Common myeloid progenitor, CD34-positive (primary cell): ENCODE data around the gene ARHGEF33.
"Not testable (repeated sequence)": the region's sequence is repeated elsewhere in the genome, so short reads cannot be mapped to it uniquely, and the experiment has no call there.

ENCODE experiments used
- CTCF ChIA-PET: fragments of 350-600 bp; sonication (Branson Sonifier 250); formaldehyde crosslinking; loops from one replicate; lab custom pipeline; 2021; ENCODE audit warnings: antibody characterized with exemption; lab: Charles Lee
- POLR2A ChIA-PET: fragments of 350-600 bp; sonication (Branson Sonifier 250); formaldehyde crosslinking; loops from one replicate; lab custom pipeline; 2021; ENCODE audit warnings: antibody characterized with exemption; lab: Charles Lee
- DNase-seq, 3 donors: peaks; one replicate each; pipeline versions ENCODE4 v3.0.0 to v3.0.0-alpha.2; 2013
- H3K27ac ChIP-seq, 2 experiments: 1 replicate in 1 of 2; 2 replicates in 1 of 2; pipeline ENCODE4 v1.7.0; 2013; ENCODE audit warnings: inconsistent platforms in 2 of 2, low read length in 2 of 2, mild to moderate bottlenecking in 2 of 2, low read depth in 1 of 2, moderate library complexity in 1 of 2; ENCODE audit not compliant: severe bottlenecking in 2 of 2, insufficient read depth in 1 of 2, poor library complexity in 1 of 2
- H3K27me3 ChIP-seq, 5 experiments: replicated peaks in 2 of 5; 1 replicate in 3 of 5; 2 replicates in 2 of 5; pipeline versions ENCODE4 v1.6.1 to v1.7.0; 2013; ENCODE audit warnings: low read length in 4 of 5, mild to moderate bottlenecking in 2 of 5, moderate library complexity in 2 of 5, inconsistent platforms in 1 of 5; ENCODE audit not compliant: insufficient read depth in 5 of 5, control insufficient read depth in 4 of 5
- H3K36me3 ChIP-seq, 4 experiments: 1 replicate in 2 of 4; 2 replicates in 2 of 4; pipeline versions ENCODE4 v1.6.1 to v1.7.0; 2013; ENCODE audit warnings: low read length in 3 of 4, control low read depth in 1 of 4, mild to moderate bottlenecking in 1 of 4; ENCODE audit not compliant: control insufficient read depth in 4 of 4, insufficient read depth in 4 of 4
- H3K4me1 ChIP-seq, 4 experiments: 1 replicate in 3 of 4; 2 replicates in 1 of 4; pipeline versions ENCODE4 v1.6.1 to v1.7.1; 2013; ENCODE audit warnings: low read length in 3 of 4, mild to moderate bottlenecking in 3 of 4, control low read depth in 1 of 4, inconsistent platforms in 1 of 4, moderate library complexity in 1 of 4; ENCODE audit not compliant: control insufficient read depth in 4 of 4, insufficient read depth in 4 of 4; ENCODE audit errors: control extremely low read depth in 1 of 4
- H3K4me3 ChIP-seq, 7 experiments: 1 replicate in 4 of 7; 2 replicates in 3 of 7; pipeline versions ENCODE4 v1.5.1 to v1.7.0; 2013; ENCODE audit warnings: mild to moderate bottlenecking in 7 of 7, low read length in 6 of 7, moderate library complexity in 6 of 7, inconsistent platforms in 2 of 7, low read depth in 2 of 7, control low read depth in 1 of 7; ENCODE audit not compliant: insufficient read depth in 4 of 7, control insufficient read depth in 1 of 7; ENCODE audit errors: extremely low read depth in 1 of 7
- H3K9me3 ChIP-seq, 5 experiments: 1 replicate in 4 of 5; 2 replicates in 1 of 5; pipeline versions ENCODE4 v1.6.1 to v1.7.1; 2013; ENCODE audit warnings: low read length in 4 of 5, mild to moderate bottlenecking in 2 of 5, inconsistent platforms in 1 of 5, low read depth in 1 of 5, moderate library complexity in 1 of 5; ENCODE audit not compliant: control insufficient read depth in 4 of 5, insufficient read depth in 2 of 5; ENCODE audit errors: control extremely low read depth in 1 of 5
- WGBS: methylation state at CpG from one replicate; pipeline ENCODE4 v1.1.5; 2013; ENCODE audit not compliant: insufficient coverage; 5-methylcytosine and 5-hydroxymethylcytosine counted together

ARHGEF33 gene

GRCh38 chr2:38930600-38930999, 40.9 kb downstream of the ARHGEF33 start:
- DNase-seq = no peak

GRCh38 chr2:38932586-38932985, 42.9 kb downstream of the ARHGEF33 start:
- no peaks in the 10 kb centered on the region for H3K27me3 ChIP-seq
- H3K27ac ChIP-seq = no peak overlapping the region
- H3K4me3 ChIP-seq = no peak overlapping the region
- no CpG with 5 or more reads among the region's 1 CpG for WGBS
- POLR2A ChIA-PET = no interaction called here
- no peak for DNase-seq
- CTCF ChIA-PET = interaction anchor here (1.6 kb wide), 1 partner anchor 15 kb away, joined by 8 read pairs; no protein-coding TSS in a partner anchor
- no peaks in the 10 kb centered on the region for H3K36me3 ChIP-seq
- no peaks in the 10 kb centered on the region for H3K4me1 ChIP-seq
- H3K9me3 ChIP-seq = no peaks in the 10 kb centered on the region

More at GRCh38 chr2:38930600-38930999, 40.9 kb downstream of the ARHGEF33 start:
- no peaks in the 10 kb centered on the region for H3K4me1 ChIP-seq
- WGBS = no CpG with 5 or more reads among the region's 2 CpGs
- POLR2A ChIA-PET = no interaction called here
- H3K27ac ChIP-seq = no peak overlapping the region
- H3K27me3 ChIP-seq = no peaks in the 10 kb centered on the region
- H3K36me3 ChIP-seq = no peaks in the 10 kb centered on the region
- CTCF ChIA-PET = interaction anchor here (0.9 to 1.4 kb wide), 2 partner anchors 17 to 128 kb away, joined by 3 to 4 read pairs; no protein-coding TSS in a partner anchor
- H3K9me3 ChIP-seq = no peaks in the 10 kb centered on the region
- H3K4me3 ChIP-seq = no peak overlapping the region

GRCh38 chr2:38933653-38934052, 44.0 kb downstream of the ARHGEF33 start:
- CTCF ChIA-PET = interaction anchor here (0.6 to 1.6 kb wide), 2 partner anchors 13 to 46 kb away, joined by 3 to 8 read pairs; no protein-coding TSS in a partner anchor
- no peak for DNase-seq
- POLR2A ChIA-PET = no interaction called here
- WGBS = 100% methylated on average over 1 of the region's 3 CpGs
- Histone ChIP-seq H3K36me3 (no peaks in the 10 kb centered on the region), H3K27me3 (no peaks in the 10 kb centered on the region), H3K27ac (no peak overlapping the region), H3K4me1 (no peaks in the 10 kb centered on the region), H3K9me3 (no peaks in the 10 kb centered on the region), H3K4me3 (no peak overlapping the region)

GRCh38 chr2:38934742-38935141, 45.1 kb downstream of the ARHGEF33 start:
- WGBS = 90% methylated on average over 5 of the region's 5 CpGs
- Histone ChIP-seq H3K27ac (no peak overlapping the region), H3K4me3 (no peak overlapping the region), H3K27me3 (no peaks in the 10 kb centered on the region), H3K36me3 (no peaks in the 10 kb centered on the region), H3K4me1 (no peaks in the 10 kb centered on the region), H3K9me3 (no peaks in the 10 kb centered on the region)
- no peak for DNase-seq
- ChIA-PET CTCF (interaction anchor here (1.6 kb wide), 1 partner anchor 13 kb away, joined by 3 read pairs; no protein-coding TSS in a partner anchor), POLR2A (no interaction called here)

GRCh38 chr2:38935568-38936172, 46.0 kb downstream of the ARHGEF33 start:
- POLR2A ChIA-PET = no interaction called here
- Histone ChIP-seq H3K4me1 (no peaks in the 10 kb centered on the region), H3K9me3 (no peaks in the 10 kb centered on the region), H3K27ac (no peak overlapping the region), H3K4me3 (no peak overlapping the region), H3K27me3 (no peaks in the 10 kb centered on the region), H3K36me3 (no peaks in the 10 kb centered on the region)
- DNase-seq = no peak
- 100% methylated on average over 1 of the region's 4 CpGs for WGBS
- CTCF ChIA-PET = interaction anchor here (1.3 to 1.6 kb wide), 2 partner anchors 10 to 12 kb away, joined by 3 to 5 read pairs; no protein-coding TSS in a partner anchor

- CTCF ChIA-PET = interaction anchor here (1.3 to 1.6 kb wide), 2 partner anchors 10 to 11 kb away, joined by 3 to 5 read pairs; no protein-coding TSS in a partner anchor
- H3K36me3 ChIP-seq, H3K4me3 ChIP-seq, H3K4me1 ChIP-seq, H3K9me3 ChIP-seq, H3K27ac ChIP-seq, POLR2A ChIA-PET, DNase-seq, H3K27me3 ChIP-seq: not testable (repeated sequence)
- 100% methylated on average over 5 of the region's 6 CpGs for WGBS
These were observed 46.8 kb downstream of the ARHGEF33 start for GRCh38 chr2:38936516-38936915.

GRCh38 chr2:38937548-38937947, 47.9 kb downstream of the ARHGEF33 start:
- no peaks in the 10 kb centered on the region for H3K27me3 ChIP-seq
- H3K4me3 ChIP-seq = no peak overlapping the region
- DNase-seq = no peak
- H3K27ac ChIP-seq = no peak overlapping the region
- H3K9me3 ChIP-seq = no peaks in the 10 kb centered on the region
- H3K4me1 ChIP-seq = no peaks in the 10 kb centered on the region
- 94% methylated on average over 2 of the region's 3 CpGs for WGBS
- ChIA-PET CTCF (no interaction called here), POLR2A (no interaction called here)
- H3K36me3 ChIP-seq = no peaks in the 10 kb centered on the region
